Measurements from ENCODE around the gene EVA1B. TPM values are rescaled to one million over a fixed set of nuclear protein-coding genes. Genes with fewer than 3 reads are reported as not detected.

The EVA1B gene
- total RNA-seq, 1 experiment from 2014 or later: 79.0 TPM

DNA sequence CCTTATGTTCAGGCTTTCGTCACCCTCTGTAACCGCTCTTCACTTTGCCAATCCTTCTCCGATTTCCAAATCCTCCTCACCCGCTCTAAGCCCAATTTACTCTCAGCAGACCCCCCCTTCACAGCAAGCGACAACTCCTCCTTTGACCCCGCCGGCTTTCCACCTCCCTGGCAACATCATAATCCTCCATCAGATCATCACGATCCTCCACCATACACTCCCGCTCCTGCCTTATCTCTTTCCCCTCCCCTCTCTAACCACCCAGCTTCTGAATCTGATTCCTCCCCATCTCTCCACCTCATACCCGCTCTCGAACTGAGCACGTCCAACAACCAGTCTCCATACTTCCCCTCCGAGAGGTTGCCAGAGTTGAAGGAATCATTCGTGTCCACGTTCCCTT, 7.5 kb upstream of the EVA1B start:
- Histone ChIP-seq H3K36me3 (ENCODE audit: control insufficient read depth, insufficient read depth, low read length) (no peaks in the 10 kb centered on the region), H3K27me3 (ENCODE audit: control insufficient read depth, insufficient read depth, low read length) (no peaks in the 10 kb centered on the region), H3K9me3 (ENCODE audit: control insufficient read depth, insufficient read depth, low read depth, low read length) (no peaks in the 10 kb centered on the region), H3K4me1 (ENCODE audit: control insufficient read depth, insufficient read depth, low read length) (no peaks in the 10 kb centered on the region), H3K4me3 (ENCODE audit: low read depth in 2 of 2, low read length in 2 of 2) (no peak overlapping the region), H3K27ac (ENCODE audit: low read length) (no peak overlapping the region)
- ChIA-PET POLR2A (no interaction called here), CTCF (no interaction called here)
- BruUV-seq (replicated peaks): no TSS peak
- ATAC-seq (no peak), DNase-seq (ENCODE audit: low read depth, low spot score) (no peak)
- in situ Hi-C loops (cut with HindIII; ENCODE audit: low pct_unique_long_range_greater_than_20kb, low sequenced_read_pairs): no loop called here
- TF ChIP-seq TCF7L2 (IDR thresholded peaks at IDR 0.05; ENCODE audit: low read depth, low read length): no peak
- TF ChIP-seq POLR2AphosphoS5 (IDR thresholded peaks at IDR 0.05; ENCODE audit: low read depth, low read length): no peak
- TF ChIP-seq, protein P1, sequence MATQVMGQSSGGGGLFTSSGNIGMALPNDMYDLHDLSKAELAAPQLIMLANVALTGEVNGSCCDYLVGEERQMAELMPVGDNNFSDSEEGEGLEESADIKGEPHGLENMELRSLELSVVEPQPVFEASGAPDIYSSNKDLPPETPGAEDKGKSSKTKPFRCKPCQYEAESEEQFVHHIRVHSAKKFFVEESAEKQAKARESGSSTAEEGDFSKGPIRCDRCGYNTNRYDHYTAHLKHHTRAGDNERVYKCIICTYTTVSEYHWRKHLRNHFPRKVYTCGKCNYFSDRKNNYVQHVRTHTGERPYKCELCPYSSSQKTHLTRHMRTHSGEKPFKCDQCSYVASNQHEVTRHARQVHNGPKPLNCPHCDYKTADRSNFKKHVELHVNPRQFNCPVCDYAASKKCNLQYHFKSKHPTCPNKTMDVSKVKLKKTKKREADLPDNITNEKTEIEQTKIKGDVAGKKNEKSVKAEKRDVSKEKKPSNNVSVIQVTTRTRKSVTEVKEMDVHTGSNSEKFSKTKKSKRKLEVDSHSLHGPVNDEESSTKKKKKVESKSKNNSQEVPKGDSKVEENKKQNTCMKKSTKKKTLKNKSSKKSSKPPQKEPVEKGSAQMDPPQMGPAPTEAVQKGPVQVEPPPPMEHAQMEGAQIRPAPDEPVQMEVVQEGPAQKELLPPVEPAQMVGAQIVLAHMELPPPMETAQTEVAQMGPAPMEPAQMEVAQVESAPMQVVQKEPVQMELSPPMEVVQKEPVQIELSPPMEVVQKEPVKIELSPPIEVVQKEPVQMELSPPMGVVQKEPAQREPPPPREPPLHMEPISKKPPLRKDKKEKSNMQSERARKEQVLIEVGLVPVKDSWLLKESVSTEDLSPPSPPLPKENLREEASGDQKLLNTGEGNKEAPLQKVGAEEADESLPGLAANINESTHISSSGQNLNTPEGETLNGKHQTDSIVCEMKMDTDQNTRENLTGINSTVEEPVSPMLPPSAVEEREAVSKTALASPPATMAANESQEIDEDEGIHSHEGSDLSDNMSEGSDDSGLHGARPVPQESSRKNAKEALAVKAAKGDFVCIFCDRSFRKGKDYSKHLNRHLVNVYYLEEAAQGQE (IDR thresholded peaks at IDR 0.05; ENCODE audit: insufficient read depth in 1 of 2, low read depth in 2 of 2, low read length in 1 of 2): no peak
- intact Hi-C loops (cut with micrococcal nuclease; ENCODE audit: unreplicated experiment): no loop called here

DNA sequence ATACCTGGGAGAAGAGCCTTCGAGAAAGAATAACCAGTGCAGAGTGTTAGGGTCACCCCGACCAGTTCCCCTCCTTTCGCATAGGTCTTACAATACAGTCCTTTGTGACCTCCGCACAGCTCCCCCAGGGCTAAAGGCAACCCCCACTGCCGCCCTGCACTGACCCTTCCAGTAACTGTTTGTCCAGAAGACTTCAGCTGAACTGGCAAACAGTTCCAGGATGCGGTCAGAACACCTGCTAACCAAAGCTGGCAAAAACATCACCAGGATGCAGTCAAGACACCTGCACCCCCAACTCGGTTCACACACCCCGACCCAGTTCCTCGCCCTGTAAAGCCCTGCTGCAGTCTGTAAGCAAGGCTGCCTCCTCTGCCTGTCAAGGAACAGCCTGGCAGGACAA, 6.4 kb upstream of the EVA1B start:
- TF ChIP-seq, protein P1 (IDR thresholded peaks at IDR 0.05; ENCODE audit: insufficient read depth in 1 of 2, low read depth in 2 of 2, low read length in 1 of 2): no peak
- TF ChIP-seq SIN3A (IDR thresholded peaks at IDR 0.05; ENCODE audit: borderline replicate concordance, insufficient read depth, low read depth, low read length) (no peak), POLR2AphosphoS5 (IDR thresholded peaks at IDR 0.05; ENCODE audit: low read depth, low read length) (no peak), CTCF (IDR thresholded peaks at IDR 0.05) (no peak), TCF7L2 (IDR thresholded peaks at IDR 0.05; ENCODE audit: low read depth, low read length) (no peak)
- no peaks in the 10 kb centered on the region for H3K4me1 ChIP-seq (ENCODE audit: control insufficient read depth, insufficient read depth, low read length)
- DNase-seq (ENCODE audit: low read depth, low spot score): no peak
- ChIA-PET POLR2A (no interaction called here), CTCF (no interaction called here)
- intact Hi-C loops (cut with micrococcal nuclease; ENCODE audit: unreplicated experiment): no loop called here
- in situ Hi-C loops (cut with HindIII; ENCODE audit: low pct_unique_long_range_greater_than_20kb, low sequenced_read_pairs): no loop called here
- H3K36me3 ChIP-seq (ENCODE audit: control insufficient read depth, insufficient read depth, low read length): no peaks in the 10 kb centered on the region
- H3K27ac ChIP-seq (ENCODE audit: low read length): no peak overlapping the region
- no TSS peak for BruUV-seq (replicated peaks)
- no peak for ATAC-seq
- no peaks in the 10 kb centered on the region for H3K9me3 ChIP-seq (ENCODE audit: control insufficient read depth, insufficient read depth, low read depth, low read length)
- H3K27me3 ChIP-seq (ENCODE audit: control insufficient read depth, insufficient read depth, low read length): no peaks in the 10 kb centered on the region
- H3K4me3 ChIP-seq (ENCODE audit: low read depth in 2 of 2, low read length in 2 of 2): no peak overlapping the region
